Measurements from ENCODE around the gene ATXN7L1. TPM values are rescaled to one million over a fixed set of nuclear protein-coding genes. Genes with fewer than 3 reads are reported as not detected.

Gene ATXN7L1
- total RNA-seq, 1 donor from 2014 or later = 12.6 TPM

DNA sequence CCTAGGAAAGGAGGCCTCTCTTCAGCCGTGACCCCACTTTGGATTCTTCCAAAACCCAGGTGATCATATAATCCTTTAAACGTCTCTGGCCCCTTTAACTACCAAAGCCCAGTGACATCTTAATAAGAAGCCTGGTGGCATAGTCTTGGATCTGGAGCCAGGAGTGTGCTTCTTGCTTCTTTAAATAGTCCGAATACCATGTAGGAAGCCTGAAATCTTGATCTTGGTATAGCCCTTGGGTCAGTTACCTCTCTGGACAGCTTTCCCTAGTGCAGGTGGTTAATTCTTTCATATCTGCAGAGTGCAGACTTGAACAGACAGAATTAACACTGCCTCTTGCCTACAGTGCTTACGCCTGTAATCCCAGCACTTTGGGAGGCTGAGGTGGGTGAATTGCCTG, 156.5 kb downstream of the ATXN7L1 start:
- peaks cover 2% of the 10 kb centered on the region for H3K4me1 Mint-ChIP-seq (ENCODE audit: unreplicated experiment)
- no peaks in the 10 kb centered on the region for H3K36me3 Mint-ChIP-seq (ENCODE audit: unreplicated experiment)

DNA sequence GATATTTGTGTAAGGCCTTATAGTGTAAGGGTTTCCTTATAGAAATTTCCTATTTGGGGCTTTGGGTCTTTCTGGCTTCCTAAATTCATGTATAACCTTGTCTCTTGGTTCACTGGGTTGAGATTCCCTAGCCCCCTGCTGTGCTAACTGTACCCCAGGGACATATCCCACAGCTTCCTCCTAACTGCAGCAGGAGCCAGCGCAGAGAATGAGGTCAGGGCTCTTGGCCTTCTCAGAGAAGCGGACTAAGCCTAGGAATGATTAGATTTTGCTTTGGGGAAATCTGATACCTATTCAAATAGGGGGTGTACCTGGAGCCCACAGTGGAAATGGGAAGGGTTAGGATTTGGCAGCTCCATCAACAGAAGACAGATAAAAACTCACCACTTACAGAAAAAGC, 157.0 kb downstream of the ATXN7L1 start:
- Mint-ChIP-seq H3K4me1 (ENCODE audit: unreplicated experiment) (peaks cover 7% of the 10 kb centered on the region), H3K27me3 (ENCODE audit: unreplicated experiment) (no peaks in the 10 kb centered on the region), H3K4me3 (ENCODE audit: unreplicated experiment) (no peak overlapping the region), H3K9me3 (ENCODE audit: unreplicated experiment) (no peaks in the 10 kb centered on the region), H3K27ac (ENCODE audit: unreplicated experiment) (no peak overlapping the region), H3K36me3 (ENCODE audit: unreplicated experiment) (no peaks in the 10 kb centered on the region)
- DNase-seq (ENCODE audit: extremely low spot score, unreplicated experiment) = no peak
- no peak for TF ChIP-seq CTCF (IDR thresholded peaks at IDR 0.05)

More for the DNA sequence above, 156.5 kb downstream of the ATXN7L1 start:
- H3K9me3 Mint-ChIP-seq (ENCODE audit: unreplicated experiment) = no peaks in the 10 kb centered on the region
- DNase-seq (ENCODE audit: extremely low spot score, unreplicated experiment) = no peak
- H3K27me3 Mint-ChIP-seq (ENCODE audit: unreplicated experiment) = no peaks in the 10 kb centered on the region
- no peak for TF ChIP-seq CTCF (IDR thresholded peaks at IDR 0.05)
- no peak overlapping the region for H3K4me3 Mint-ChIP-seq (ENCODE audit: unreplicated experiment)
- H3K27ac Mint-ChIP-seq (ENCODE audit: unreplicated experiment) = no peak overlapping the region

DNA sequence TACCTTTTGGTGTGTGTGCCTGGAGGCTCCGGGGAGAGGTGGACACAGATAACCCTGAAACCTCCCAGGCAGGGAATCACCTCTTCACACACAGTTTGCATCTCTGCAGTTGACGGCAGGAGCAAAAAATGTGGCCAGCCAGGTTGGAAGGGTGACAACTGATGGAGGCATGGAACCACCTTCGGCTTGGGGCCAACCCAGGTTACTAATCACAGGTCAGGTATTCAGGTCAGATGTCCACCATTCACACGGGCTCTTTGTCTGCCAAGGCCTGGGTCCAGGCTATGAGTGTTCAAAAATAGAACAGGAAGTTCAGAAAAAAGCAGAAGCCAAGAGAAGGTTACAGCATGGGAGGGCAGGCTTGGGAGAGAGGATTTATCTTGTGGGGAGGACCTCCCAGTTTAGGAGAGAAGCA, 157.9 kb downstream of the ATXN7L1 start:
- no peaks in the 10 kb centered on the region for H3K9me3 Mint-ChIP-seq (ENCODE audit: unreplicated experiment)
- H3K27me3 Mint-ChIP-seq (ENCODE audit: unreplicated experiment) = no peaks in the 10 kb centered on the region
- no peak for DNase-seq (ENCODE audit: extremely low spot score, unreplicated experiment)
- no peak overlapping the region for H3K4me3 Mint-ChIP-seq (ENCODE audit: unreplicated experiment)
- no peak for TF ChIP-seq CTCF (IDR thresholded peaks at IDR 0.05)
- no peak overlapping the region for H3K27ac Mint-ChIP-seq (ENCODE audit: unreplicated experiment)
- H3K36me3 Mint-ChIP-seq (ENCODE audit: unreplicated experiment) = no peaks in the 10 kb centered on the region
- peaks cover 15% of the 10 kb centered on the region for H3K4me1 Mint-ChIP-seq (ENCODE audit: unreplicated experiment)

DNA sequence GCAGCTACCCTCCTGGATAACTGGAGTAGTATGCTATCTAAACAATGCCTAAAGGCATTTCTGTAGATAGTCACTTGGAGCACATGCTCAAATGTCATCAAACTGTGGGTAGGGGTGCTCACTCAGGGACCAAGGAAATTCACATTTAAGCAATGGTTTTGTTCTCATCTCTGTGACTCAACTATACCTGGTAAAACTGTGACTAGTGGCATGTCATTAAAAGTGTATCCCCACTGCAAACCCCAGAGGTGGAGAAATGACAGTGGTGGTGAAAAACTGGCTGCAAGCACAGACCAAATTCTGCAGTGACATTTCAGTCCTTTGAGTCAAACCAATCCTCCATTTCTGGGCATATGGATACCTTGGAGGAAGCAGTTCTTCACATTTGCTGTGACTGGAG, 160.9 kb downstream of the ATXN7L1 start:
- TF ChIP-seq CTCF (IDR thresholded peaks at IDR 0.05) = no peak
- Mint-ChIP-seq H3K4me3 (ENCODE audit: unreplicated experiment) (no peak overlapping the region), H3K27me3 (ENCODE audit: unreplicated experiment) (no peaks in the 10 kb centered on the region), H3K27ac (ENCODE audit: unreplicated experiment) (no peak overlapping the region), H3K4me1 (ENCODE audit: unreplicated experiment) (peaks cover 21% of the 10 kb centered on the region), H3K9me3 (ENCODE audit: unreplicated experiment) (peaks cover 6% of the 10 kb centered on the region), H3K36me3 (ENCODE audit: unreplicated experiment) (peaks cover 13% of the 10 kb centered on the region)
- no peak for DNase-seq (ENCODE audit: extremely low spot score, unreplicated experiment)

GRCh38 chr7:105713488-105714465, 162.6 kb downstream of the ATXN7L1 start:
- peak overlapping the region; percentile 10 for H3K27ac Mint-ChIP-seq (ENCODE audit: unreplicated experiment)
- H3K4me3 Mint-ChIP-seq (ENCODE audit: unreplicated experiment) = no peak overlapping the region
- TF ChIP-seq CTCF (IDR thresholded peaks at IDR 0.05) = no peak
- H3K9me3 Mint-ChIP-seq (ENCODE audit: unreplicated experiment) = peaks cover 9% of the 10 kb centered on the region
- H3K36me3 Mint-ChIP-seq (ENCODE audit: unreplicated experiment) = peaks cover 15% of the 10 kb centered on the region
- peaks cover 21% of the 10 kb centered on the region for H3K4me1 Mint-ChIP-seq (ENCODE audit: unreplicated experiment)
- no peak for DNase-seq (ENCODE audit: extremely low spot score, unreplicated experiment)
- H3K27me3 Mint-ChIP-seq (ENCODE audit: unreplicated experiment) = no peaks in the 10 kb centered on the region
